Activated CD8-positive, alpha-beta memory T cell treated with anti-CD3 and anti-CD28 coated beads, Interleukin-2, amount 50 U/mL, for 1 hour (primary cell): ENCODE data around the gene DPCD.

Source experiments
- DNase-seq: peaks from one replicate; pipeline ENCODE4 v3.0.0-alpha.2; 2020; ENCODE audit errors: extremely low read depth

DPCD gene

DNA sequence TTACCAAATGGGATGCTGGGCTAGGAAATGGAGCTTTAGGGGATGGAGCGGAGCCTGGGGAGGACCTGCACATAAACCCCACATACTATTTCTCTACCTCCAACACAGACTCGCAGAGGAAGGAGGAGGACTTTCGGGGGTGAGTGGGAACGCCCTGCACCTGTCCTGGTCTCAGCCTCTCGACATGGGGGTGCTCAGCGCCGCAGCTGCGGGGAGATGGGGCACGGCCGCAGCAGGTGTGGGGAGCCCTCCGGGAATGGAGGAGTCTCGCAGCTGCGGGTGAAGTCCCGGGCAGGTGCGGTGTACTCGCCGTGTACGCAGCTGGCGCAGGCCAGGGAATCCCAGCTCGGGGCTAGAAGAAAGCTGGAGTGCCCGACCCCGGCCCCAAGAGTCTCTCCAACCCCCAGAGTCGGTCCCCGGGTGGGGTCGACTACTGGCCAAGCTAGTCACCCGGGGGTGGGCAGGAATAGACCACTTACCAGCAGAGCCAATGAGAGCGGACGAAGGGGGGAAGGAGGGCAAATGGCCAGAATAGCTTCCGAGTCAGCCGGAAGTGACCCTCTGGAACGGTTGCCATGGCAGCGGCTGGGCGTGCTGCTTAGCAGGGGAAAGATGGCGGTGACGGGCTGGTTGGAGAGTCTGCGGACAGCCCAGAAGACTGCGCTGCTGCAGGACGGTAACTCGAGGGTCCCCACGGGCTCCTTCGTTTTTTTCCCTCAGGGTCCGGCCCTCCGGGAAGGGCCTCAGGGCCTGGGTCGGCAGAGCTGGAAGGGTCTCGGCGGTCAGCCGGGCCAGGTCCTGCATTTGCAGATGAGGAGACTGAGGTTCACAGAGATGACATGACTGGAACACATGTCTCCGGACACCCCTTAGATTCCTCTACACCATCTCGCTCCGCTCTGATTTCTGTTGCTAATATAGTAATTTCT is at the start of gene DPCD, which contains the start of gene POLL:
Gene DPCD, plus strand, starts transcription at position 597 of the 929 bp plus-strand sequence. Its CDS starts 16 bp downstream, at position 613.
Gene POLL, minus strand, starts transcription at position 533 of the 929 bp plus-strand sequence. CDS start 897 bp downstream, outside the sequence.
- DNase-seq = peak; percentile 81

DNA sequence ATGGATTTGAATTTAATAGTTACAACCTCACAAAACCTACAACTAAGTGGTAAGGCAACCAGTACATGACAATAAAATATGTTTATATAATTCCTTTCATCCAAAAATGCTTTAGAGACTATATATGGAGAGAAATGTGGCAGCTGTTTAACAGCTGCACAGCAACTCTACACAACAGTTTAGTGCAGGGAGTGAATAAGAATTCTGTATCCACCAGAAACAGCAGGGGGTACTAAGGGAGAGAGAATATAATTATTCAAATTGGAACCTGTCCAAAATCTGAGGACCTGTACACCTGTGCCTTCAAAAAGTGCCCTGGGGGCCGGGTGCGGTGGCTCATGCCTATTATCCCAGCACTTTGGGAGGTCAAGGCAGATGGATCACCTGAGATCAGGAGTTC is 49.7 kb upstream of the DPCD start:
- no peak for DNase-seq

DNA sequence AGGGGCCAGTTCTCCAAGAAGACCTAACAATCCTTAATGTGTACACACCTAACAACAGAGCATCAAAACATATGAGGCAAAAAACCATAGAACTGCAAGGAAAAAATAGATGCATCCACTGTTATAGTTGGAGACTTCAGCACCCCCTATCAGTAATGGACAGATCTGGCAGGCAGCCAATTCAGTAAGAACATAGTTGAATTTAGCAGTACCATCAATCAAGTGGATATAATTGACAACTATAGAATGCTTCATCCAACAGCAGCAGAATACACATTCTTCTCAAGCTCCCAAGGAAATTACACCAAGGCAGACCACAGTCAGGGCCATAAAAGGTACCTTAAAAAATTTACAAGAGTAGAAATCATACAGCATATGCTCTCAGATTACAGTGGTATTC is 42.2 kb upstream of the DPCD start:
- no peak for DNase-seq

DNA sequence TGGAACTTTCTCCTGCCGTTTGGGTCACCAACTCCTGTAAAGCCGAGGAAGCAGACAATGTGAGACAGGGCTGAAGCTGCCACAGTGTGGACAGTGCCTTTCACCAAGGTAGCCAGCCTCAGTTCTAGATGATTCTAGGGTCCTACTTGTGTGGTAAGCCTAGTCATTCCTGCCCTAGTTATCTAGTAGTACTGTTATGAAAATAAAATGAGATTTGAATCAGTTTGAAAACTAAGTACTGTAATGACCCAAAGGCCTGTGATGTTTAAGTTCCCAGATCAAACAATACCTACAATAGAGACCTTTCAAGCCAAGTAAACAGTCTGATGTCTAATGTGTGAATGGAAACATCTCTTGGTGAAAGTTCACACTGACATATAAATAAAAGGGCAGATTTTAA is 37.2 kb upstream of the DPCD start:
- no peak for DNase-seq

DNA sequence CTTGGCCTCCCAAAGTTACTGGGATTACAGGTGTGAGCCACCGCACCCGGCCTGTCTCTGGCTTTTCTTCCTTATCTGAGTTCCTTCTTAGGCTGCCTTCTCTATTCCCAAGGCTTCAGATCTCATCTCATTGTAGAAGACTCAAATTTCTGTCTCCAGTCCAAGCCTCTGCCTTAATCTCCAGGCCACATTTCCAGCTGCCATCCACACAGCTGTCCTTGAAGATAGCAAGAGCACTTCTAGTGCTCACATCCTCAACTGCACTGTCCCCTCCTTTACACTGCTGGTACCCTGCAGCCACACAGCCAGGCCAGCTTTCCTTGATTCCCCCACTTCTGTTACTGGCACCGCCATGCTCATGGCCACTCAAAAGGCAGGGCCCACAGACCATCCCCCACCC is 35.7 kb upstream of the DPCD start:
- no peak for DNase-seq

DNA sequence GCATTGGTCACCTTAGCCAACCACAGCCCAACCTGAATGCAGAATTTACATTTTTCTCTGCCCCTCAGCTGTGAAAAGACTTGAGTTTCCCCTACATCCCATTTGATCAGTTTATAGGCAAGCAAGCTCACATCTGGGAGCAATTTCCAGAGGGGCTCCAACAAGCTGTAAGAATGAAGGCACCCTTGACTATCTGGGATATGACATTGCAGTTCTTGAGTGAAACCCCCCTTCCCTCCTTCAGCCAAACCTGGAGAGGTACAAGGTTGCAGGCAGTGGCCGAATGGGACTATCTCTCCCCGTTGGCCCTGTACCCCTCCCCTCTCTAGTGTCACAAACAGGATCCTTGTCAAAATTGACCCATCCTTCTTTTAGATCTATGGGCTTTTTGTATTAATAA is 30.6 kb upstream of the DPCD start:
- no peak for DNase-seq

DNA sequence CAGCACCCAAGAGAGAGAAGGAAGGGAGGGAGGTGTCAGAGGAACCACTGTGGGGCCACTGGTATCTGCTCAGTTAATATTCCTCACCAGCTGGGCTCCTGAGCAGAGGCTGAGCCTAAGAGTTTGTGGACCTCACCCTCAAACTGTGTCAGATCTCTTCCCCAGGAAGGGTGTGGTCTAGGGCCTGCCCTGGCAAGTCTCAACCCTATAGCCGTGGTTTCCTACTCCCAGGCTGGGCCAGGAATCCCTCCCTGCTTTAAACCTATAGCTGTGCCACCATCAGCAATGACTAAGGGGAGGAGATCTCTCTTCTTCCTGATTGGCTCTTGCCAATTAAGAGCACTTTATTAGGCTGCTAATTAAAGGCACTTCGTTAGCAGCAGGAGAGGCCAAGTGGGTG is 29.9 kb upstream of the DPCD start:
- no peak for DNase-seq

DNA sequence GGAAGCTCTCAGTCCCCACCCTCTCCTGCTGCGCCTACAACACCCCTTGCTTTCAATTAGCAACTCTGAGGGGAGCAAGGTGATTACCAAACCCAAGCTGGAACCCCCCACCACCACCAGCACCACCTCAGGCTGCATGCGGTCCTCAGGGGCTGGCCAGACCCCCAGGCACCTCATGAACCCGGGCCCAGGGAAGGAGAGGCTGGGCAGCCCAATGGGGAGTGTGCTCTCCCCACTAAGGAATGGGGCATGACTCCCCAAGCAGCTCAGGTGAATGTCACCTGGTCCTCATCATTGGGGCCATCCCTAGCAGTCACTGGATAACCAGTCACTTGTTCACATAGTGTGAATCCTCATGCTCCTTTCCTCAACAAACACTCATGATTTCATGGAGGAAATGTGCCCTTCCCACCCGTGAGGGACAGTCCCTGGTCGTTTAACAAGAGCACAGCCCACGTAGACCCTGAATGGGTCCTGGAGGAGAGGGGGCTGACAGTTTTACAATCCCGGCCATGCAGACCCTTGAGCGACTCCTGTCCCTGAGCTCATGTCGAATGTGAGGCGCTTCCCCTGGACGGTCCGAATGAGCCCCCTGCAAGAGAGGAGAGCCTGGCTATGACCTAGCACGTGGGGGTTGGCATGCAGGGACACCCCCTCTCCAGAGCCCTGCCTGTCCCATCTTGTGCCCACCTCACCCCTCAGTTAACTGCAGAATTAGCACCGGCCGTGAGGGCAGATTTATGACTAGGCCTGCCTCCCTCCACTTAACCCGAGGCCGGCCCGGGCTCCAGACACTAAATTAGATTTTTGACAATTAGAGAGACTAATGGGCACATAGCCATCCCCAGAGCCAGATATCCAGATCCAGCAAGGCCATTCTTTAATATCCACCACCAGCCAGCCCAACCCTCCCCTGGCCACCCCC is 29.2 kb upstream of the DPCD start:
- DNase-seq = no peak

DNA sequence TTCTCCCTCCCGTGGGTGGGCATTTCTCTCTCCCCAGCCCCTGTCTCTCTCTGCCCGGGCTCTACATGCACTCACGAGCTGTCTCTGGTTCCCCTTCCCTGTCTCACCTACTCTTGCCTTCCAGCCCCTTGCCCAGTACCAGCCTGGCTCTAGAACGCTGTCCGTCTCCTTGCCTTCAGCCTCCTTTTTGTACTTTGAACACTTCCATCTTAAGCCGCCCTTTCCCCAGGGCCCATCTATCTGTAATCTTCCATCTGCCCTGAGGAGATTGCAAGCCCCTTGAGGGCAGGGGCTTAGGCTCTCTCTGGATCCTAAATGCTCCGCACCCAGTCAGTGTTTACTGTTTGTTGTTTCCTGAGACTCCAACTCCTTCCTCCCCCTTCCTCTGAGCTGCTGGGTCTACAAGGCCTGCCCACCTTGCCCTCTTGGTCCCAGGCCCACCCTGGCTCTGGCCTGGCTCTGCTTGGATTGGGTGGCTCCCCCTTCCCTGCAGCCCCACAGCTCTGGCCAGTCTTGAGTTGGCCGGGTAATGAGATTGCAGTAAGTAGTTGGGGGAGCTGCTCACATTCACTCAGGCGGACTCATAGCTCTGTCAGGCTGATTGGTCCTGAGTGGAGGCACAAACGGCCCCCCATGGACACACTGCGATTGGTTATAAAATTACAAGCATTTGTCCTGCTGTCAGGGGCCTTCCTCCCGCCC is 28.4 kb upstream of the DPCD start:
- no peak for DNase-seq

DNA sequence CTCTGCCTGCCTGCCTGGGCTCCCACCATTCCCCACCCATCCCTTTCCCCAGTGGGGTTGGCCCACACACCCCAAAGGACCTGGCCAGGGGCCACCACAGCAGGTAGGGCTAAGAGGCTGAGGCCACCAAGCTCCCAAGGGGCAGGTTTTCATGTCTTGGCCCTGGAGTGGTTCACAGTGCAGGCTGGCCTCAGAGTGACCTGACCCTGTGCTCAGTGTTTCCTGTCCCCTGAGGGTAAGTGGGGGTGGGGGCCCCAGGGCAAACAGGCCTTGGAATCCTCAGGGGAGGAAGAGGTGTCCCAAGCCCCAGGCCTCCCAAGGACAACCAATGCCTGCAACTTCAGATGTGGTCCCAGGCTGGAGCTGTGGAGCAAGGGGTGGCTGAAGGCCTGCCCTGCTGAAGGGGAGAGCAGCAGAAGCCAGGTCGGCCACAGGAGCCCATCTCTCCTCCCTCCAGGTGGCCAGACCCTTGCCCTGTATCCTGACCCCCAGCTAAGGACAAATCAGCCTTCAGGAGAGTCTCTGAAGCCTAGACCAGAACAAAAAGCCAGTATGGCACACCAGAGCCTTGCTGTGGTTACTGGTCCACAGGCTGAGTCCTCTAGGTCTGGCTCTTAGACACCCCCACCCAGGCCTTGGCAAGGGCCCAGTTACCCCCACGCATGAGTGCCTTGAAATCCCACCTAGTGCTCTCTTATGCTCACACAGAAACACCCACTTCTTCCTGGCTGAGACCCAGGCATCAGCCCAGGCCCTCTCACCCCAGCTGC is 27.6 kb upstream of the DPCD start:
- DNase-seq = no peak

DNA sequence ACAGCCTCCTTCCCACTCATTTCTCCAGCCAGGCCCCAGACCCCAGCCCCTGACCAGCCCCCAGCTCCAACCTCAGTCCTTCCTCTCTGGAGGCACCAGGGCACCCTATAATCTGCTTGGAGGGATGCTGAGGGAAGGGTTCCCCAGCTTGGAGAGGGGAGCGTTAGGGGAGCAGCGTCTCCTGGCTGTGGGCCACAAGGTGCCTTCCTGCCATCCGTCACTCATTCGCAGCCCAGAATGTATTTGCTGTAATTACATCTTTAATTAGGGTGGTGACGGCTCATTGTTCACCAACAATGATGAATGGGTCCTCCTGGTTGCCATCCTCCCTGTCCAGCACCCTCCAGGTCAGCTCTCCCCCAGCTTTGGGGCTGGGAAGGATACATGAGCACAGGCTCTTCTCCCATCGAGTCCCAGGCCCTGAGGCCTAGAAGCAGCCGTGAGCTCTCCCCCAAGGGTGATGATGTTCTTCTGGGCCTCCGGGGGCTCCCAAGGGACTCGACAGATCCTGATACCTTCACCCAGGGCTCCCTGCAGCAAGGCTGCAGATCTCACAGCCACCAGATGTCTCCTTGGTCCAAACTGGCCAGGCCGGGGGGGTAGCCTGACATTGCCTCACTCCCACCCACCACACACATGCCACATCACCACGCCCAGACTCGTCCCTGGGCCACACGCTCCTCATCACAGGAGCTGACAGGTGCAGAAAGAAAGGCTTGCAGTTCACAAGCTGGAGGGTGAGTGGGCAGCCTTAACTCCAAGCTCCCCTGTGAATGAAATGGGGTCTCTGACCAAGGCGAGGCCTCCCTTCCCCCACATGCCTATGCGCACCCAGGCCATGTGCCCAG is 26.8 kb upstream of the DPCD start:
- no peak for DNase-seq

DNA sequence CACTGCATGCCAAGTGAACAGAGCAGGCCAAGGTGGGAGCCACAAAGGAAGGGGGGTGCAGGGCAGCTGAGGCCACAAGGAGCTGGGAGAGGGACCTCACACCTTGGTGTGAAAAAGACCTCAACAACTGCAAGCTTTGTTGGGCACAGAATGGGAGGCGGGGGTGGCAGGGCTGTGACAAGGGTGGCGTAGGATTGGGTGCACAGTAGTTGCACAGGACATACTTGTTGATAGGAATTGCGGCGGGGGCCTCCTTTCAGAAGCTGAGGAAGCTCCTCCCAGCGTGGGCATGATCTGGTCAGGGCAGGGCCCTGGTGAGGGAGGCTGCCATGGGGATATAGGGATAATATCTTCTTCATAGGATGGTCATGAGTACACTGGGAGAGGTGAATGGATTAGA is 25.9 kb upstream of the DPCD start:
- no peak for DNase-seq

DNA sequence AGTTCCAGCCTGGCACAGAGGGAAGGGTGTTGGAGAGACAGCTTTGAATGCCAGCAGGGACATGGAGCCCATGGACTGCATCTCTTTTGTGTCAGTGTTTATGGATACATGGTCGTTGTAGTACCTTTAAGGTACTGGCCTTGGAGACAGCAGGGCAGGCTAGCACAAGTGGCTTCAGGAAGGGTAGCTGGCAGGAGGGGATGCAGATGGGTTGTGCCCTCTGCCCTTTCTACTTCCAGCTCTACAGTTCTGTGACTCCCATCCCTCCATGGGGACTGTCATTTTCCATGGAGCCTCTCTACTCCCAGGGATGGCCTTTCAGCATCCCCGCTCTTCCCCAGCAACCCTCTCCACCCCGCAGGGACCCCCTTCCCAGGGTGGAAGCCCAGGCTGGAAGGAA is 25.1 kb upstream of the DPCD start:
- no peak for DNase-seq

DNA sequence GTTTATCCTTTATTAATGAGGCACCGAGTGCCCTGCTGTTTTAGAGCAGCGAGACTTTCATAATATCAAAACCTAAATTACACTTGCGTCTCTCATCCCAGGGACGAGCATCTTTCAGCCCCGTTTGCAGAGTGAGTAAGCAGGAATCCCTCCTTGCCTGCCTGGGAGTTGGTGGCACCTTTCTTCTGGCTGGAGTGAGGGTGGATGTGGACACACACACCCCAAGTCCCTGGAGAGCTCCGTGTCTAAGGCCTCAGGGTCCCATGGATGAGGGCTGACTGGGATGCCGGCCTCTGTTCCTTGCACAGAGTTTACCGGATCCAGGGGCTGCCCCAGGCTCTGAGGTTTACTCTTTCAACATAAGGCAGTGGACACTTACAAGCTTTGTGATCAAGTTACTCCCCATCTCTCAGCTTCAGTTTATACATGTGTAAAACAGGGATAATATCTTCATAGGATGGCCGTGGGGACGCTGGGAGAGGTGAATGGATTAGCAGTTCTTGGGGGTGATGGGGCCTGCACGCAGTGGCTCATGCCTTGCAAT is 24.6 kb upstream of the DPCD start:
- no peak for DNase-seq

DNA sequence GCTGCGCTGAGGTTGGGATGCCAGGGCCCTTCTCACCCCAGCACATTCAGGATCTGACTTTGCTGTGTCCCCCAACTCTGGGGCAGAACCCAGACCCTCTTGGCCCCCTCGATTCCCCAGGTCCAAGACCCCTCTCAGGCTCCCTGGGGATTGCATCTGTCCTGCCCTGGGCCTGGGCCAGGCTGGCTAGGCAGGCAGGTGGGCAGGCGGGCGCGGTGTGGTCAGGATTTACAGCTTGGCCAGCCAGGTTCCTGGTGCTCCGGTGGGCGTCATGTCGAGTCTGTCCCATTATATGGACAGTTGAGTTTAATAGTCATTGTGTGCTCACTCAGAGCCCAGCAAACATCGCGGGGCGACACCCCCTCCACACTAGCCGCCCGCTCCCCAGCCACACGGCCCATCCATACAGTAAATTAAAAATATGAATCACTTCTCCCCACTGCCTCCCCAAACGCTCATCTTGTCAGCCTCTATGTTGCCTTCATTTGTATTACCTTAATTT is 23.6 kb upstream of the DPCD start:
- no peak for DNase-seq

DNA sequence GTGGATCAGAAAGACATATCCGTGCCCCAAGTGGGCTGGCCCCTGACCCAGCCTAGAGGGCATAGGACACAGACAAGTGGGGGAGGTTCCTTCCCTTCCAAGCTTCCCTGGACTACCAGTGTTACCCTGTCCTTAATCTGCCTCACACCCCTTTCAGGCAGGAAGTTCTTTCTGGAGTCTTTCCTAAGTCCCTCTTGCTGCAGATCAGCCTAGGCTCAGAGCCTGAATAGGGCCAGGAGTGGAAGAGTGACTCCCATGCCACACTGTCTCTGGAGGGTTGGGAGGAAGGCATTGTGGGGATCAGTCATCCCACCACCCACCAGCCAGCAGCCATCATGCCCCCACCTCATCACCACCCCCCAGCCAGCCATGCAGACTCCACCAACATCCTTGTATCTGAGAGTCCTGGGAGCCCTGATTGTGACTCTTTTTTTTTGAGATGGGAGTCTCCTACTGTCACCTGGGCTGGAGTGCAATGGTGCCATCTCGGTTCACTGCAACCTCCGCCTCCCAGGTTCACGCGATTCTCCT is 22.7 kb upstream of the DPCD start:
- no peak for DNase-seq

DNA sequence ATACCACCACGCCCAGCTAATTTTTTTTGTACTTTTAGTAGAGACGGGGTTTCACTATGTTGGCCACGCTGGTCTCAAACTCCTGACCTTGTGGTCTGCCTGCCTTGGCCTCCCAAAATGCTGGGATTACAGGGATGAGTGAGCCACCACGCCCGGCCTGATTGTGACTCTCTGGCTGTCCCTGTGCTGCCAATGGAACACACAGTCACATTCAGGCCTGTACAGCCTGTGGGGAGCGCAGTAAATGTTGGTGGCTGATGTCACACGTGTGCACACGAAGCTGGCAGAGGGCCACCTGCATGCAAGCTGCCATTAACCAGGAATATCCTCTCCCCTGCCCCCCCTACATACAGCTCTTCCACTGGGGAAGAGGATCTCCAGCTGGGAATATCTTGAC is 22.2 kb upstream of the DPCD start:
- DNase-seq = no peak

DNA sequence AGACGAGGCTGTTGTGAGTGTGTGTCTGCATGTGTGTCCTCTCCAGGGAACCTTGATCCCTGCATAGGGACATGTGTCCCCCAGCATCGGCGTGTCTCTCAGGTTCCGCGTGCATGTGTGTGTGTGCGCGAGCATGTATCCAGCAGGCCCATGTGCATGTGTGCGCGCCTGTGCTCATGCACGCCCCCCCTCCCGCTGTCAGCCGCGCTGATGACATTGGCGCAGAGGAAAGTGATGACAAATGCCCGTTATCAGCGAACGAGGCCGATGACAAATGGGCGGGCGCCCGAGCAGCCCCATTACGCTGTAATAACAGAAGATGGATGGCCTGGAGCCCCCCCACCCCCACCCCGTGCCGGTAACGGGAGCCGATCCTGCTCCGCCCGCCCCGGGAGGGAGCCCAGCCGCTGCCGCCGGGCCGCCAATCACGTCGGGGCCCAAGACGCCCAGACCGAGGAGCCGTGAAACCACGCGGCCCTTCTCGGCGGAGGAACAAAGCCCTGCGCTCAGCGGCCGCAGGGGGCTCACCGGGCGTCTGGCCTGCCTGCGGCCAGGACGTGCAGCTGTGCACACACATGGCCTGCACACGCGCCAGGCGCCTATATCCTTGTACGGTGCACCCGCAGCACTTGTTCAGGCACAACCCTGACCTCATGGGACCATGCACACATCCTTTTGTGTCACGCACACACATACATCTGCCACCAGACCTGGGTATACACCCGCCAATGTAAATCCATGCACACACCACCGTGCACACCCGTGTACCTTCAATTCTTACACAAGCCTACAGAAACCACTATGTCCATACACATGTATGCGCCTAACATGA is 21.6 kb upstream of the DPCD start:
- DNase-seq = no peak
